GM12801 (cell line): Measurements from ENCODE around the gene LIN28B.

ENCODE experiments used
- TF ChIP-seq, protein P1 (sequence below): IDR thresholded peaks from one replicate; pipeline ENCODE4 v1.5.1; 2011; ENCODE audit warnings: control low read depth; ENCODE audit not compliant: insufficient read length; ENCODE audit errors: extremely low read depth

The LIN28B gene

GRCh38 chr6:105045526-105045925, 88.6 kb downstream of the LIN28B start:
- TF ChIP-seq, protein P1, sequence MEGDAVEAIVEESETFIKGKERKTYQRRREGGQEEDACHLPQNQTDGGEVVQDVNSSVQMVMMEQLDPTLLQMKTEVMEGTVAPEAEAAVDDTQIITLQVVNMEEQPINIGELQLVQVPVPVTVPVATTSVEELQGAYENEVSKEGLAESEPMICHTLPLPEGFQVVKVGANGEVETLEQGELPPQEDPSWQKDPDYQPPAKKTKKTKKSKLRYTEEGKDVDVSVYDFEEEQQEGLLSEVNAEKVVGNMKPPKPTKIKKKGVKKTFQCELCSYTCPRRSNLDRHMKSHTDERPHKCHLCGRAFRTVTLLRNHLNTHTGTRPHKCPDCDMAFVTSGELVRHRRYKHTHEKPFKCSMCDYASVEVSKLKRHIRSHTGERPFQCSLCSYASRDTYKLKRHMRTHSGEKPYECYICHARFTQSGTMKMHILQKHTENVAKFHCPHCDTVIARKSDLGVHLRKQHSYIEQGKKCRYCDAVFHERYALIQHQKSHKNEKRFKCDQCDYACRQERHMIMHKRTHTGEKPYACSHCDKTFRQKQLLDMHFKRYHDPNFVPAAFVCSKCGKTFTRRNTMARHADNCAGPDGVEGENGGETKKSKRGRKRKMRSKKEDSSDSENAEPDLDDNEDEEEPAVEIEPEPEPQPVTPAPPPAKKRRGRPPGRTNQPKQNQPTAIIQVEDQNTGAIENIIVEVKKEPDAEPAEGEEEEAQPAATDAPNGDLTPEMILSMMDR, result no peak

DNA sequence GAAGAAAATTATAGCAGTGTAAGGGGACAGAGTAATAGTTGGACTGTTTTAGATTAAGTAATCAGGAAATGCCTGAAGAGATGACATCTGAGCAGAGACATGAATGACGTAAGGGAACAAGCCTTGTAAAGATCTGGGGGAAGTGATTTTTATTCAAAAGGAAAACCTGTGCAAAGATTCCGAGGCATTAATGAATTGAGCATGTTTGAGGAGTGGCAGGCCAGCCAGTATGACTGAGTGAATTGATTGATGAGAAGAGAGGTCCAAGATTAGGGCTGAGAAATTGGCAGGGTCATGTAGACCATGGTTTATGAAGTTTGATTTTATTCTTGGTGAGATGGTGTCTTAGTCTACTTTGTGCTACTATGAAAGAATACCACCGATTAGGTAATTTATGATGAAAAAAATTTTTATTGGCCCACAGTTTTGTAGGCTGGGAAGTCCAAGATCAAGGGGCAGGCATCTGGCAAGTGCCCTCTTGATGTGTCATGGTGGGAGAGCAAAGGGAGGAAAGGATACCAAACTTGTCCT, 95.1 kb downstream of the LIN28B start:
- TF ChIP-seq, protein P1, result no peak

DNA sequence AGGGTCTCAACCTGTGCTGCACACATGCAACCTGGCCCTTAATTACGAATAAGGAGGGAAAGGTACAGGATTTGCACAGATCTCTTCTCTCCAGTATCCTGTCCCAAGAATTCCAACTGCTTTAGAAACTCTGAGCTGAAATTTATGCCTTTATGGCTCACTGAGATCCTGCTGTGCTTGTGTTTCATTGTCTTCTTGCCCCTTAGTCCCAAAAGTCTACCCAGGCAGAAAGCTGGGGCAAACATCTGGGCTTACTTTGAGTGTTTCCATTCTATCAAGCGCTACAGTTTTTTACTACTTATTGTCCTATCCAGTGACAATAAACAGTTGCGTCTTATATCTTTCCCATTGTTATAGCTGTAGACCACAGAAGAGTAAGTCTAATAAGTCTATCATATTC, 99.7 kb downstream of the LIN28B start:
- TF ChIP-seq, protein P1, result no peak

GRCh38 chr6:105057160-105057559, 100.3 kb downstream of the LIN28B start:
- TF ChIP-seq, protein P1, result no peak

- TF ChIP-seq, protein P1, result no peak
Observed at GRCh38 chr6:105058316-105058715, 101.4 kb downstream of the LIN28B start.

- TF ChIP-seq, protein P1, result no peak
Observed at GRCh38 chr6:105058846-105059245, 101.9 kb downstream of the LIN28B start.

DNA sequence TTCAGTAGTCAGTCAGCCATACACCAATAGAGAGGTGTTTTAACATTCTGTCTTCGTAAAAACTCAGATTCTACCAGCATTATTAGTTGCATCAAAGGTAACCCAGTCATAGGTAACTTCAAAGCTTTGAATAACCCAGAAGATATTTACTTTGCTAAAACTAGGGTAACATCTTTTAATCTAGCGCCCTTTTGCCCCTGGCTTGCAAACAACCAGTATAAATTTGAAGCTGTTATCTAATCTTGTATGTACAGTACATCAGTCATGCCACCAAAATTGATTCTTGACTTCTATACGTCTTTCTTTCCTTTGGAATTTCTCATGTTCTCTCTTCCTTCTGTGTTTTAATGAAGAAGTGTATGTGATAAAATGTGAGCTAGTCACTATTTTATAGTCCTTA, 109.3 kb downstream of the LIN28B start:
- TF ChIP-seq, protein P1, result no peak
